Measurements from ENCODE around the gene KIAA1755.

The KIAA1755 gene

DNA sequence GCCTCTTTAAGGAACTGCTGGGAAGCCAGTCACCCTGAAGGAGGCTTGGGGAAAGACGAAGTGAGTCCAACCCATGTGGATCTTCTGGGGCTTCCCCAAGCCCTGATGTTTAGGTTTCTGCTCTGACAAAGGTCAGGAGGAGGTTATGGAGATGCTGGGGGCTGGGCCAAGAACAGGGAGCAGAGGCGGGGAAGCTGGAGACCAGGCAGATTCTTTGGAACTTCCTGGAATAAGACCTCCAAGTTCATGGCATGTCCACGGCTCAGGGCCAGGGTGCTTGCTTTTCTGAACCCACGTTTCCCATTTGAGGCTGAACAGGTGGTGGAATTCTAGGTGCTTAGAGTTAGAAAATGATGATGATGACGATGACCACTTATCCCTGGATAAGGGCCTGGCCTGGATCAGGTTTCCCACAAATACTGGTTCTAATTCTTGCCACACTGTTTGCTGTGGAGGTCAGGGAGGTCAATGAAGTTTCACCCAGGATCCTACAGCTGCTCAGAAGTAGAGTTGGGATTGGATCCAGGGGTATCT, 65.5 kb downstream of the KIAA1755 start:
- no peak overlapping the region for H3K4me3 ChIP-seq (ENCODE audit: insufficient read depth, low read length, poor library complexity, severe bottlenecking)
- H3K9me2 ChIP-seq (replicated peaks; ENCODE audit: insufficient read depth, low read length), result no peaks in the 10 kb centered on the region
- no peaks in the 10 kb centered on the region for H3F3A ChIP-seq (ENCODE audit: insufficient read depth)
- no peak overlapping the region for H3K27ac ChIP-seq (ENCODE audit: low read depth, low read length)
- no peak overlapping the region for H3K9ac ChIP-seq (ENCODE audit: low read length)
- no peaks in the 10 kb centered on the region for H3K36me3 ChIP-seq (ENCODE audit: low read length)
- TF ChIP-seq, protein P1, sequence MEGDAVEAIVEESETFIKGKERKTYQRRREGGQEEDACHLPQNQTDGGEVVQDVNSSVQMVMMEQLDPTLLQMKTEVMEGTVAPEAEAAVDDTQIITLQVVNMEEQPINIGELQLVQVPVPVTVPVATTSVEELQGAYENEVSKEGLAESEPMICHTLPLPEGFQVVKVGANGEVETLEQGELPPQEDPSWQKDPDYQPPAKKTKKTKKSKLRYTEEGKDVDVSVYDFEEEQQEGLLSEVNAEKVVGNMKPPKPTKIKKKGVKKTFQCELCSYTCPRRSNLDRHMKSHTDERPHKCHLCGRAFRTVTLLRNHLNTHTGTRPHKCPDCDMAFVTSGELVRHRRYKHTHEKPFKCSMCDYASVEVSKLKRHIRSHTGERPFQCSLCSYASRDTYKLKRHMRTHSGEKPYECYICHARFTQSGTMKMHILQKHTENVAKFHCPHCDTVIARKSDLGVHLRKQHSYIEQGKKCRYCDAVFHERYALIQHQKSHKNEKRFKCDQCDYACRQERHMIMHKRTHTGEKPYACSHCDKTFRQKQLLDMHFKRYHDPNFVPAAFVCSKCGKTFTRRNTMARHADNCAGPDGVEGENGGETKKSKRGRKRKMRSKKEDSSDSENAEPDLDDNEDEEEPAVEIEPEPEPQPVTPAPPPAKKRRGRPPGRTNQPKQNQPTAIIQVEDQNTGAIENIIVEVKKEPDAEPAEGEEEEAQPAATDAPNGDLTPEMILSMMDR (IDR thresholded peaks at IDR 0.05; ENCODE audit: insufficient read depth, low read length, poor library complexity, severe bottlenecking), result no peak
- TF ChIP-seq EZH2phosphoT487 (conservative IDR thresholded peaks at IDR 0.05; ENCODE audit: low read length), result no peak
- no peak overlapping the region for H2AFZ ChIP-seq (ENCODE audit: low read depth, low read length, severe bottlenecking)
- H3K27me3 ChIP-seq (ENCODE audit: low read length), result no peaks in the 10 kb centered on the region
- no peaks in the 10 kb centered on the region for H3K9me3 ChIP-seq (ENCODE audit: insufficient read depth, low read length)
- no peak overlapping the region for H3K4me2 ChIP-seq (ENCODE audit: low read depth, low read length, poor library complexity, severe bottlenecking)
- H4K20me1 ChIP-seq (ENCODE audit: low read depth, low read length), result no peaks in the 10 kb centered on the region
- no peaks in the 10 kb centered on the region for H3K79me2 ChIP-seq (ENCODE audit: insufficient read depth, low read length)

DNA sequence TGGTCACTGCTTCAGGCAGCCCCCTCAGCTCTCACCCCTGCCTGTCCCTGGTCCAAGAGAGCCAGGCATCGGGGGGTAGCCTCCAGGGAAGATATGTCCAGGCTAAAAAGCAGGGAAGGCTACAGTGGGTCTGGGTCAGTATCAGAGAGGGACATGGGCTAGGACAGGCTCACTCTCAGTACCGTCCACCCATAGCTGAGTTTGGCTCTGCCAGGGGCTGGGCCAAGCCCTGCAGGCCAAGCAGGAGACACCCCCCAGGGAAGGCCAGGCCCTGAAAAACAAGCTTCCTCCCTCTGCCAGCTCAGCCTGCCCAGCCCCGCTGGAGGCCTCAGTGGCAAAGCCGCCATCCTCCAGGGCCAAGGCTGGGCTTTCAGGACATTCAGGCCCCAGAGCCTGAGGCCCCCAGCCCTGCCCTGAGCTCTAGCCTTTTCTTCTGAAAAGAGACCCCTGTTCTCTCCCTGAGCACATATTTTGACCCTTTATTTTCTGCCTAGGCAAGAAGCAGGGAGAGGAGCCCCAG, 66.9 kb downstream of the KIAA1755 start:
- H3K27me3 ChIP-seq (ENCODE audit: low read length), result no peaks in the 10 kb centered on the region
- H3F3A ChIP-seq (ENCODE audit: insufficient read depth), result no peaks in the 10 kb centered on the region
- H4K20me1 ChIP-seq (ENCODE audit: low read depth, low read length), result no peaks in the 10 kb centered on the region
- H3K27ac ChIP-seq (ENCODE audit: low read depth, low read length), result no peak overlapping the region
- H3K9me3 ChIP-seq (ENCODE audit: insufficient read depth, low read length), result no peaks in the 10 kb centered on the region
- no peaks in the 10 kb centered on the region for H3K79me2 ChIP-seq (ENCODE audit: insufficient read depth, low read length)
- no peak overlapping the region for H3K9ac ChIP-seq (ENCODE audit: low read length)
- H3K4me2 ChIP-seq (ENCODE audit: low read depth, low read length, poor library complexity, severe bottlenecking), result no peak overlapping the region
- no peak overlapping the region for H3K4me3 ChIP-seq (ENCODE audit: insufficient read depth, low read length, poor library complexity, severe bottlenecking)
- no peaks in the 10 kb centered on the region for H3K36me3 ChIP-seq (ENCODE audit: low read length)
- H3K9me2 ChIP-seq (replicated peaks; ENCODE audit: insufficient read depth, low read length), result no peaks in the 10 kb centered on the region
- TF ChIP-seq, protein P1 (IDR thresholded peaks at IDR 0.05; ENCODE audit: insufficient read depth, low read length, poor library complexity, severe bottlenecking), result no peak
- no peak for TF ChIP-seq EZH2phosphoT487 (conservative IDR thresholded peaks at IDR 0.05; ENCODE audit: low read length)
- H2AFZ ChIP-seq (ENCODE audit: low read depth, low read length, severe bottlenecking), result no peak overlapping the region

DNA sequence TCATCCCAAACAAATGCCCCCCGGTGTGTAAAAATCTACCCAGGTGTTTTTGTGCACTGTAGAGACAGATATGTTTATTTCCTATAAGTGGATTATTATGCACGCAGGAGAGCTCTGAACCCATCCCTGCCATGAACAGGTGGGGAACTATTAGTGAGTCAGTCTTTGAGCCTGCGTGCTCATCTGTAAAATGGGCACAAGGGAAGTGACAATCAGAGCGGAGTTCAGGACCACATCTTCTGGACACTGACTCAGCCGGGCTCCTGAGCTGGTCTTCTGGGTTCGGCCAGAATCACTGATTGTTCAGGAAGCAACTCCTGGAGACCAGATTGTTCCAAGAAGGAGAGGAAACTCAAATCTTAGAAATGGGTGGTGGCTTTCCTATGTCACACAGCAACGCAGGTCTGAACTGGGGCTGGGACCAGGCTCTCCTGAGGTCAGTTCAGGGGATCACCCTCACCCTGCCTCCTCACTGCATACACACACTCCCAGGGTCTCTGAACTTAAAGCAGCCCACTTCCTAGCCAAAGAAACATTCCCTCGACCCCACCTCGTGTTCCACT, 68.1 kb downstream of the KIAA1755 start:
- Histone ChIP-seq H2AFZ (ENCODE audit: low read depth, low read length, severe bottlenecking) (no peak overlapping the region), H3K27ac (ENCODE audit: low read depth, low read length) (no peak overlapping the region), H3F3A (ENCODE audit: insufficient read depth) (no peaks in the 10 kb centered on the region), H4K20me1 (ENCODE audit: low read depth, low read length) (no peaks in the 10 kb centered on the region), H3K4me3 (ENCODE audit: insufficient read depth, low read length, poor library complexity, severe bottlenecking) (no peak overlapping the region), H3K9ac (ENCODE audit: low read length) (no peak overlapping the region), H3K4me2 (ENCODE audit: low read depth, low read length, poor library complexity, severe bottlenecking) (no peak overlapping the region), H3K79me2 (ENCODE audit: insufficient read depth, low read length) (no peaks in the 10 kb centered on the region), H3K36me3 (ENCODE audit: low read length) (no peaks in the 10 kb centered on the region), H3K9me2 (replicated peaks; ENCODE audit: insufficient read depth, low read length) (no peaks in the 10 kb centered on the region), H3K9me3 (ENCODE audit: insufficient read depth, low read length) (no peaks in the 10 kb centered on the region), H3K27me3 (ENCODE audit: low read length) (no peaks in the 10 kb centered on the region)
- TF ChIP-seq, protein P1 (IDR thresholded peaks at IDR 0.05; ENCODE audit: insufficient read depth, low read length, poor library complexity, severe bottlenecking), result no peak
- no peak for TF ChIP-seq EZH2phosphoT487 (conservative IDR thresholded peaks at IDR 0.05; ENCODE audit: low read length)

Data from SU-DHL-6 (cell line).